Endothelial cell of umbilical vein (primary cell): ENCODE results near the gene KIAA1549. TPM values are rescaled to one million over a fixed set of nuclear protein-coding genes. Genes with fewer than 3 reads are reported as not detected.

Source experiments
- BruUV-seq: library from RNA; stranded (reverse); fragments of 400-500 nt; replicated peaks from 2 replicates; lab custom pipeline; 2021; lab: Mats Ljungman, UMichigan
- CTCF ChIA-PET: fragments of 300-600, 350-600 bp; sonication (Branson Sonifier 250); formaldehyde crosslinking; loops from one replicate; lab custom pipeline; 2021; ENCODE audit warnings: antibody characterized with exemption, inconsistent platforms; lab: Charles Lee
- POLR2A ChIA-PET: fragments of 300-600, 350-600 bp; sonication (Branson Sonifier 250); formaldehyde crosslinking; loops from one replicate; lab custom pipeline; 2021; ENCODE audit warnings: antibody characterized with exemption, inconsistent platforms; lab: Charles Lee
- DNase-seq: peaks from one replicate; pipeline ENCODE4 v3.0.0-alpha.2; 2011; ENCODE audit warnings: low read depth, low spot score
- FAIRE-seq: peaks from 2 replicates; lab custom pipeline; 2011; peaks lifted over from hg19 to GRCh38; lab: Jason Lieb, UNC
- H2AFZ ChIP-seq: 2 replicates; pipeline ENCODE4 v1.6.0; 2012; ENCODE audit warnings: low read depth, low read length, control low read depth, inconsistent platforms
- H3K27ac ChIP-seq: 2 replicates; pipeline ENCODE4 v1.5.1; 2011; ENCODE audit warnings: low read depth, mild to moderate bottlenecking, control low read depth, low read length, moderate library complexity; ENCODE audit not compliant: insufficient read depth
- H3K27me3 ChIP-seq, 2 experiments: 2 replicates each; pipeline versions ENCODE4 v1.6.0 to v1.6.1; 2011; ENCODE audit warnings: low read length in 2 of 2, mixed read lengths in 1 of 2; ENCODE audit not compliant: control insufficient read depth in 2 of 2, insufficient read depth in 2 of 2
- H3K36me3 ChIP-seq, 2 experiments: 2 replicates in 1 of 2; 3 replicates in 1 of 2; pipeline ENCODE4 v1.5.1; 2011; ENCODE audit warnings: low read length in 2 of 2, mild to moderate bottlenecking in 1 of 2, moderate library complexity in 1 of 2; ENCODE audit not compliant: control insufficient read depth in 2 of 2, insufficient read depth in 2 of 2; ENCODE audit errors: extremely low read depth in 1 of 2
- H3K4me1 ChIP-seq: 3 replicates; pipeline ENCODE4 v1.5.1; 2011; ENCODE audit warnings: mild to moderate bottlenecking, low read length; ENCODE audit not compliant: control insufficient read depth, insufficient read depth; ENCODE audit errors: extremely low read depth
- H3K4me2 ChIP-seq: 2 replicates; pipeline ENCODE4 v1.6.1; 2011; ENCODE audit warnings: low read length, control low read depth, mixed read lengths; ENCODE audit not compliant: insufficient read depth
- H3K4me3 ChIP-seq, 3 experiments: fragments of 200-600 bp in 1 of 3; sonication (generic), shearing (Covaris generic) in 1 of 3; replicated peaks in 1 of 3; 2 replicates each; pipeline ENCODE4 v1.5.1; 2011 to 2016; ENCODE audit warnings: control low read depth in 3 of 3, low read length in 3 of 3, mild to moderate bottlenecking in 2 of 3, inconsistent platforms in 1 of 3, low read depth in 1 of 3, moderate library complexity in 1 of 3; ENCODE audit not compliant: insufficient read depth in 1 of 3
- H3K79me2 ChIP-seq: 2 replicates; pipeline ENCODE4 v1.6.0; 2012; ENCODE audit warnings: low read length, inconsistent platforms; ENCODE audit not compliant: control insufficient read depth, insufficient read depth
- H3K9ac ChIP-seq: replicated peaks from 2 replicates; pipeline ENCODE3; 2011; ENCODE audit warnings: low read length, control low read depth; ENCODE audit not compliant: insufficient read depth; ENCODE audit errors: extremely low read depth
- H3K9me1 ChIP-seq: replicated peaks from 3 replicates; pipeline ENCODE4 v1.6.0; 2011; ENCODE audit warnings: mild to moderate bottlenecking, low read length; ENCODE audit not compliant: control insufficient read depth, insufficient read depth; ENCODE audit errors: extremely low read depth
- H3K9me3 ChIP-seq: replicated peaks from 2 replicates; pipeline ENCODE4 v1.5.1; 2012; ENCODE audit warnings: low read length, inconsistent platforms; ENCODE audit not compliant: control insufficient read depth, insufficient read depth
- H4K20me1 ChIP-seq: replicated peaks from 2 replicates; pipeline ENCODE3; 2011; ENCODE audit warnings: mild to moderate bottlenecking, low read length; ENCODE audit not compliant: control insufficient read depth, insufficient read depth; ENCODE audit errors: extremely low read depth
- CTCF ChIP-seq, 2 donors: IDR thresholded peaks; 1 replicate in 1 of 2; 2 replicates in 1 of 2; pipeline ENCODE4 v1.5.1; 2011; ENCODE audit warnings: low read length in 2 of 2, mild to moderate bottlenecking in 2 of 2, moderate library complexity in 2 of 2, control low read depth in 1 of 2, inconsistent platforms in 1 of 2, low read depth in 1 of 2; ENCODE audit not compliant: insufficient read depth in 1 of 2; ENCODE audit errors: extremely low read depth in 1 of 2
- EZH2 ChIP-seq: IDR thresholded peaks from 2 replicates; pipeline ENCODE4 v1.6.1; 2012; ENCODE audit warnings: borderline replicate concordance, low read depth, mild to moderate bottlenecking, moderate library complexity, low read length, inconsistent platforms; ENCODE audit not compliant: severe bottlenecking
- GATA2 ChIP-seq: IDR thresholded peaks from 2 replicates; pipeline ENCODE4 v1.7.0; 2011; ENCODE audit warnings: low read depth, mild to moderate bottlenecking, moderate library complexity, mixed read lengths, low read length; ENCODE audit not compliant: insufficient read length, insufficient read depth
- MAX ChIP-seq: IDR thresholded peaks from 2 replicates; pipeline ENCODE4 v1.6.1; 2011; ENCODE audit not compliant: insufficient read depth, insufficient read length
- MYC ChIP-seq: IDR thresholded peaks from one replicate; pipeline ENCODE4 v1.6.1; 2011; ENCODE audit warnings: mild to moderate bottlenecking, low read depth, low read length
- POLR2A ChIP-seq: IDR thresholded peaks from 2 replicates; pipeline ENCODE4 v1.6.1; 2012; ENCODE audit warnings: low read depth, mild to moderate bottlenecking, control low read depth, low read length
- POLR2AphosphoS5 ChIP-seq: IDR thresholded peaks from 2 replicates; pipeline ENCODE4 v1.6.1; 2012; ENCODE audit warnings: low read depth, mild to moderate bottlenecking, control low read depth, low read length, moderate library complexity; ENCODE audit not compliant: insufficient read depth
- dilution Hi-C: fragments of 300-500 bp; cut with MboI; formaldehyde crosslinking; loops from one replicate; pipeline ENCODE4 v1.15.0; 2019; ENCODE audit warnings: low sequenced_read_pairs; ENCODE audit not compliant: extremely low pct_ligation_motif_present
- intact Hi-C: fragments of 100-400 bp; cut with micrococcal nuclease; formaldehyde crosslinking; loops from one replicate; pipeline ENCODE4 v1.10.0; 2022
- polyA plus RNA-seq, 4 experiments: library from polyadenylated mRNA; depleted of rRNA in 3 of 4; stranded (reverse) in 3 of 4; unstranded in 1 of 4; fragments of >200 nt; gene quantifications; 2 replicates each; pipeline versions ENCODE4 v1.2.1 to v1.2.3, GENCODE V29; 2011 to 2012; ENCODE audit warnings: missing spikeins in 1 of 4
- total RNA-seq: library from RNA; stranded (reverse); gene quantifications from 2 replicates; pipeline ENCODE4 v1.2.3, GENCODE V29; 2021

The KIAA1549 gene
- total and polyA plus RNA-seq, 2 donors (not counting 3 experiments of a cell fraction or from before 2014, with no cell fraction given): 4.6 to 10.9 TPM

- peaks cover 10% of the 10 kb centered on the region for H3K4me1 ChIP-seq
- H3K9me3 ChIP-seq: no peaks in the 10 kb centered on the region
- ChIA-PET CTCF (interaction anchor here (1.0 kb wide), 1 partner anchor 11 kb away, joined by 3 read pairs; no protein-coding TSS in a partner anchor), POLR2A (no interaction called here)
- no peak for TF ChIP-seq EZH2
- no peak for TF ChIP-seq GATA2
- no peak for TF ChIP-seq POLR2A
- no peak for TF ChIP-seq MAX
- TF ChIP-seq MYC: no peak
- no peak for TF ChIP-seq CTCF (IDR thresholded peaks at IDR 0.05; ENCODE audit: extremely low read depth in 1 of 2, insufficient read depth in 1 of 2, low read depth in 1 of 2, low read length in 2 of 2)
- no peak for TF ChIP-seq POLR2AphosphoS5
- DNase-seq (no peak), FAIRE-seq (no peak)
- H3K27me3 ChIP-seq: no peaks in the 10 kb centered on the region
- H3K9ac ChIP-seq: no peak overlapping the region
- no peaks in the 10 kb centered on the region for H3K36me3 ChIP-seq
- H3K4me3 ChIP-seq: no peak overlapping the region
- H2AFZ ChIP-seq: no peak overlapping the region
- BruUV-seq: no TSS peak
- H3K27ac ChIP-seq: no peak overlapping the region
- dilution Hi-C loops (no loop called here), intact Hi-C loops (no loop called here)
- no peaks in the 10 kb centered on the region for H3K9me1 ChIP-seq
- no peak overlapping the region for H3K4me2 ChIP-seq
- H3K79me2 ChIP-seq: peaks cover 30% of the 10 kb centered on the region
- H4K20me1 ChIP-seq: no peaks in the 10 kb centered on the region
These were observed 18.5 kb downstream of the KIAA1549 start for GRCh38 chr7:138962561-138963270.
